ENCODE results near the gene USF2. TPM values are rescaled to one million over a fixed set of nuclear protein-coding genes. Genes with fewer than 3 reads are reported as not detected.
A peak's percentile ranks its signal among the peaks of the same experiment; 100 is the strongest.

Gene USF2
- total RNA-seq, 4 donors from 2014 or later = 98.5 to 172 (median 128) TPM

DNA sequence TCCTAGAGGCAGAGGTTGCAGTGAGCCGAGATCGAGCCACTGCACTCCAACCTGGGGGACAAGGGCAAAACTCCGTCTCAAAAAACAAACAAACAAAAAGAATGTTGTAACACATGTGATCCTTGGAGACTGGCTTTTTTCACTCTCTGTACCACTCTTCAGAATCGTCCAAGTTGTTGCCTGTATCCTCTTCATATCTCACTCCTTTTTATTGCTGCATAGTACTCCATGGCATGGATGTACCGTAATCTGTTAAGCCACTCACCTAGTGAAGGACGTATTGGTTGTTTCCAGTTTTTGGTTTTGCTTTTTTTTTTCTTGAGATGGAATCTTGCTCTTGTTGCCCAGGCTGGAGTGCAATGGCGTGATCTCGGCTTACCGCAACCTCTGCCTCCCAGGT, 53.3 kb downstream of the USF2 start:
- Histone ChIP-seq H3K27ac (no peak overlapping the region), H3K9me3 (peaks cover 0 to 4% (median 0%) of the 10 kb centered on the region in 4 donors), H3K27me3 (no peaks in the 10 kb centered on the region), H3K4me1 (peaks cover 0 to 9% (median 2%) of the 10 kb centered on the region in 4 donors), H3K36me3 (no peaks in the 10 kb centered on the region), H3K4me3 (no peak overlapping the region)
- TF ChIP-seq, protein P1, sequence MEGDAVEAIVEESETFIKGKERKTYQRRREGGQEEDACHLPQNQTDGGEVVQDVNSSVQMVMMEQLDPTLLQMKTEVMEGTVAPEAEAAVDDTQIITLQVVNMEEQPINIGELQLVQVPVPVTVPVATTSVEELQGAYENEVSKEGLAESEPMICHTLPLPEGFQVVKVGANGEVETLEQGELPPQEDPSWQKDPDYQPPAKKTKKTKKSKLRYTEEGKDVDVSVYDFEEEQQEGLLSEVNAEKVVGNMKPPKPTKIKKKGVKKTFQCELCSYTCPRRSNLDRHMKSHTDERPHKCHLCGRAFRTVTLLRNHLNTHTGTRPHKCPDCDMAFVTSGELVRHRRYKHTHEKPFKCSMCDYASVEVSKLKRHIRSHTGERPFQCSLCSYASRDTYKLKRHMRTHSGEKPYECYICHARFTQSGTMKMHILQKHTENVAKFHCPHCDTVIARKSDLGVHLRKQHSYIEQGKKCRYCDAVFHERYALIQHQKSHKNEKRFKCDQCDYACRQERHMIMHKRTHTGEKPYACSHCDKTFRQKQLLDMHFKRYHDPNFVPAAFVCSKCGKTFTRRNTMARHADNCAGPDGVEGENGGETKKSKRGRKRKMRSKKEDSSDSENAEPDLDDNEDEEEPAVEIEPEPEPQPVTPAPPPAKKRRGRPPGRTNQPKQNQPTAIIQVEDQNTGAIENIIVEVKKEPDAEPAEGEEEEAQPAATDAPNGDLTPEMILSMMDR (IDR thresholded peaks at IDR 0.05) = no peak
- no peak for TF ChIP-seq EP300 (IDR thresholded peaks at IDR 0.05)
- TF ChIP-seq POLR2A (IDR thresholded peaks at IDR 0.05) = no peak
- WGBS, 2 donors = 92 to 93% methylated on average over 9 of the region's 9 CpGs
- DNase-seq (ENCODE audit: low spot score in 2 of 2) = no peak

DNA sequence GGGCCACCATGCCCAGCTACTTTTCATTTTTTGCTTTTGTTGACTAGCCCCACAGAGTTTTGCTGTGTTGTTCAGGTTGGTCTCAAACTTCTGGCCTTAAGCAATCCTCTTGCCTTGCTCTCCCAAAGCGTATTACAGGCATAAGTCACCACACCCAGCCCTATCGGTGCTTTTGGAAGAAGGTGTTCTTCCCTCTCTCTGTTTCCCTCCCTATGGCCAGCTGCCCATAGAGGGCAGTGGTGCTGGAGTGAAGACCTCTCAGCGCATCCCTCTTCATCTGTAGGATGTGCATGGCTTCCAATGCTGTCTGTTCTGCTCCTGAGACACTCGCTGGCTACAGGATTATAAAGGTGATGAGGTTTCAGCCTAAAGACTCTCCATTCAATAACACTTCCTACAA, 58.9 kb downstream of the USF2 start:
- Histone ChIP-seq H3K36me3 (no peaks in the 10 kb centered on the region), H3K27ac (no peak overlapping the region), H3K4me1 (no peaks in the 10 kb centered on the region), H3K9me3 (no peaks in the 10 kb centered on the region), H3K4me3 (no peak overlapping the region), H3K27me3 (no peaks in the 10 kb centered on the region)
- 71 to 75% methylated on average over 4 of the region's 4 CpGs for WGBS, 2 donors
- no peak for DNase-seq (ENCODE audit: low spot score in 2 of 2)
- TF ChIP-seq, protein P1 (IDR thresholded peaks at IDR 0.05) = no peak
- TF ChIP-seq EP300 (IDR thresholded peaks at IDR 0.05) (no peak), POLR2A (IDR thresholded peaks at IDR 0.05) (no peak)

DNA sequence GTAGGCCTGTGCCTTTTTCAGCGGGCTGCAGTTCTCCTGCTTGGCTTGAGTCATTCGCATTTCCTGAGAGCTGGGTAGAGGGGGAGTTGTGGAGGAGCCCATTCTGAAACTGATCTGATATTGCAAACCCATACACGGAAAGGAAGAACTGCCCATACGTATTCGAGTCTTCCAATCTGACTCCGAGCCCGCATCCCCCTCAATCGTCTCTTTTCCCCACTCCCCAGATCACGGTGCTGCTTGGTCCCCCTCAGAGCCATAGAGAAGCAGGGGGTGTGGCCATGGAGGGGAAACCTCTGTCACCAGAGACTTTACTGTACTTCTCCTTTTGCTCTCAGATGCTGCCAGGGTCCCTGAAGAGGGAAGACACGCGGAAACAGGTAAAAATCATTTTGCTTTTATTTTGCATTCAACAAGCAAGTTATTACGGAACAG, 60.1 kb downstream of the USF2 start, which contains the start of gene CD22:
Gene CD22 (plus strand): TSS at position 337 of the 435 bp plus-strand sequence. CDS start 2,854 bp downstream, outside the sequence.
- Histone ChIP-seq H3K4me1 (no peaks in the 10 kb centered on the region), H3K36me3 (no peaks in the 10 kb centered on the region), H3K27ac (peak within 1 kb of the TSS in 1 of 4 donors; percentile 65), H3K4me3 (peak within 1 kb of the TSS in 1 of 4 donors; percentile 36), H3K9me3 (no peaks in the 10 kb centered on the region), H3K27me3 (no peaks in the 10 kb centered on the region)
- WGBS, 2 donors = 82 to 83% methylated on average over 12 of the region's 12 CpGs
- DNase-seq (ENCODE audit: low spot score in 2 of 2) = no peak
- TF ChIP-seq, protein P1 (IDR thresholded peaks at IDR 0.05) = no peak
- TF ChIP-seq POLR2A (IDR thresholded peaks at IDR 0.05) (no peak), EP300 (IDR thresholded peaks at IDR 0.05) (no peak)

DNA sequence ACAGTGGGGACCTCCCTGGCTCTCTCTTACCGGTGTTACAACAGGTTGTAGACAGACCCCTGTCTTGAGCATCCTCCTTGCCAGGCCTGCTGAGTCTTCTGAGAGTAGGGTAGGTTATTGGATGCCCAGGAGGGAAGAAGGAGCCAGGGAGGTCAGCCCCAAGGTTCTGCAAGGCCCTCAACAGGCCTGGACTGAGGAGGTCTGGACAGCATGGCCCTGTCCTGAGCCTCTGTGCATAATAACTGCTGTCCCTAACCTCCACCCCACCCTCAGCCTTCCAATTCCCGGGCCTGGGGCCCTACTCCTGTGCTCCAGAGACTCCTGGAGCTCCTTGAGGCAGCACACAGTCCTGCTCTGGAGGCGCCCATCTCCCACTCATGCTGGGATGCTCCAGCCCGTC, 60.6 kb downstream of the USF2 start:
- no peaks in the 10 kb centered on the region for H3K27me3 ChIP-seq
- peak overlapping the region in 1 of 4 donors; percentile 36 for H3K4me3 ChIP-seq
- H3K36me3 ChIP-seq = no peaks in the 10 kb centered on the region
- H3K4me1 ChIP-seq = no peaks in the 10 kb centered on the region
- H3K9me3 ChIP-seq = no peaks in the 10 kb centered on the region
- 62 to 85% methylated on average over 1 to 4 of the region's 4 CpGs for WGBS, 2 donors
- DNase-seq (ENCODE audit: low spot score in 2 of 2) = no peak
- TF ChIP-seq, protein P1 (IDR thresholded peaks at IDR 0.05) = no peak
- TF ChIP-seq EP300 (IDR thresholded peaks at IDR 0.05) = no peak
- no peak for TF ChIP-seq POLR2A (IDR thresholded peaks at IDR 0.05)
- H3K27ac ChIP-seq = peak overlapping the region in 1 of 4 donors; percentile 65

Other genes starting within 250 kb of the USF2 start
- 10 to 100 TPM; 12.8 to 26.7 (median 13.4) TPM for gene SCN1B, start 238.5 kb upstream of the USF2 start, total RNA-seq
- 1 to 10 TPM in 3 of 4 donors, not detected in 1; 1.3 to 3.5 (median 1.8) TPM for gene HPN, start 227.2 kb upstream of the USF2 start, total RNA-seq
- 10 to 100 TPM; 10.8 to 33.9 (median 16.6) TPM for gene FXYD3, start 153.1 kb upstream of the USF2 start, total RNA-seq
- 100 to 1,000 TPM; 207 to 323 (median 302) TPM for gene LGI4, start 133.9 kb upstream of the USF2 start, total RNA-seq
- 100 to 1,000 TPM in 1 of 4 donors, 10 to 100 TPM in 3; 72.9 to 193 (median 84.9) TPM for gene FXYD1, start 130.1 kb upstream of the USF2 start, total RNA-seq
- 1 to 10 TPM in 3 of 4 donors, not detected in 1; 2.5 to 5.9 (median 5.7) TPM for gene FXYD7, start 125.7 kb upstream of the USF2 start, total RNA-seq
- 10 to 100 TPM; 19.9 to 53.4 (median 37.5) TPM for gene FXYD5, start 114.2 kb upstream of the USF2 start, total RNA-seq
- gene FAM187B, start 40.2 kb upstream of the USF2 start, total RNA-seq = not detected
- 10 to 100 TPM in 2 of 4 donors, 1 to 10 TPM in 2; 3.1 to 34.9 (median 19.1) TPM for gene LSR, start 20.0 kb upstream of the USF2 start, total RNA-seq
- 1 to 10 TPM in 1 of 4 donors, not detected in 3; 2.9 TPM for gene HAMP, start 13.6 kb downstream of the USF2 start, total RNA-seq
- gene MAG, start 23.2 kb downstream of the USF2 start, total RNA-seq = 10 to 100 TPM; 31.8 to 49.6 (median 38.4) TPM
- 10 to 100 TPM in 3 of 4 donors, 1 to 10 TPM in 1; 7.2 to 22.8 (median 13.4) TPM for gene CD22, start 60.2 kb downstream of the USF2 start, total RNA-seq
- under 1 TPM in 1 of 4 donors, not detected in 3; 0.59 TPM for gene FFAR1, start 78.9 kb downstream of the USF2 start, total RNA-seq
- under 1 TPM in 1 of 4 donors, not detected in 3; 0.87 TPM for gene FFAR3, start 89.5 kb downstream of the USF2 start, total RNA-seq
- not detected for gene GPR42, start 102.1 kb downstream of the USF2 start, total RNA-seq
- under 1 TPM in 1 of 4 donors, not detected in 3; 0.22 TPM for gene FFAR2, start 179.3 kb downstream of the USF2 start, total RNA-seq
- gene KRTDAP, start 221.5 kb downstream of the USF2 start, total RNA-seq = not detected
- 10 to 100 TPM in 3 of 4 donors, 1 to 10 TPM in 1; 8.2 to 33.5 (median 26.5) TPM for gene DMKN, start 244.7 kb downstream of the USF2 start, total RNA-seq